ENCODE results near the gene CFAP97.
"Not testable (repeated sequence)": the region's sequence is repeated elsewhere in the genome, so short reads cannot be mapped to it uniquely, and the experiment has no call there.

Gene CFAP97

GRCh38 chr4:185203486-185204237, at the start of gene CFAP97:
CFAP97 (minus strand) TSS chr4:185204000; CDS start chr4:185191196, 12,804 bp downstream.
- peak; percentile 79 to 84 for DNase-seq

GRCh38 chr4:185249105-185249504, 45.3 kb upstream of the CFAP97 start:
- DNase-seq = no peak

- no peak for DNase-seq
These were observed 44.7 kb upstream of the CFAP97 start for GRCh38 chr4:185248393-185249039.

- DNase-seq = no peak
These were observed 43.4 kb upstream of the CFAP97 start for GRCh38 chr4:185247151-185247550.

GRCh38 chr4:185246453-185246852, 42.7 kb upstream of the CFAP97 start:
- no peak for DNase-seq

GRCh38 chr4:185244763-185245162, 41.0 kb upstream of the CFAP97 start:
- no peak for DNase-seq

GRCh38 chr4:185243879-185244278, 40.1 kb upstream of the CFAP97 start:
- DNase-seq = no peak

GRCh38 chr4:185242749-185243533, 39.1 kb upstream of the CFAP97 start:
- DNase-seq = no peak

- not testable (repeated sequence) for DNase-seq
These were observed 36.7 kb upstream of the CFAP97 start for GRCh38 chr4:185240486-185240885.

- no peak for DNase-seq
These were observed 35.0 kb upstream of the CFAP97 start for GRCh38 chr4:185238750-185239149.

GRCh38 chr4:185238215-185238681, 34.4 kb upstream of the CFAP97 start:
- DNase-seq = no peak

GRCh38 chr4:185237175-185237574, 33.4 kb upstream of the CFAP97 start:
- no peak for DNase-seq

- no peak for DNase-seq
These were observed 32.2 kb upstream of the CFAP97 start for GRCh38 chr4:185235843-185236503.

GRCh38 chr4:185235119-185235842, 31.5 kb upstream of the CFAP97 start:
- DNase-seq = no peak

- DNase-seq = no peak
These were observed 28.6 kb upstream of the CFAP97 start for GRCh38 chr4:185232370-185232769.

GRCh38 chr4:185229021-185229818, 25.4 kb upstream of the CFAP97 start:
- no peak for DNase-seq

- no peak for DNase-seq
These were observed 24.0 kb upstream of the CFAP97 start for GRCh38 chr4:185227713-185228278.

GRCh38 chr4:185227131-185227551, 23.3 kb upstream of the CFAP97 start:
- DNase-seq = no peak

- DNase-seq = no peak
These were observed 22.1 kb upstream of the CFAP97 start for GRCh38 chr4:185225940-185226339.

GRCh38 chr4:185224597-185224996, 20.8 kb upstream of the CFAP97 start:
- no peak for DNase-seq

GRCh38 chr4:185222598-185222997, 18.8 kb upstream of the CFAP97 start:
- no peak for DNase-seq

Data from activated CD4-positive, alpha-beta T cell treated with anti-CD3 and anti-CD28 coated beads for 4 hours (primary cell).